HepG2 (cell line): ENCODE data around the gene MAPK12. TPM values are rescaled to one million over a fixed set of nuclear protein-coding genes. Genes with fewer than 3 reads are reported as not detected.

ENCODE experiments used
- BRF2 ChIP-seq: sonication (generic); formaldehyde crosslinking; IDR thresholded peaks from 2 replicates; pipeline ENCODE4 v1.8.1; 2022; ENCODE audit warnings: mild to moderate bottlenecking, missing genetic modification reagents
- CBFB ChIP-seq: sonication (generic); formaldehyde crosslinking; IDR thresholded peaks from 2 replicates; pipeline ENCODE4 v1.4.0; 2020; ENCODE audit warnings: missing genetic modification reagents
- CREM ChIP-seq, 2 experiments: sonication (generic) in 1 of 2; formaldehyde crosslinking in 1 of 2; IDR thresholded peaks; 2 replicates each; pipeline versions ENCODE4 v1.4.0 to v1.6.1; 2016 to 2020; ENCODE audit warnings: antibody characterized with exemption in 1 of 2, mild to moderate bottlenecking in 1 of 2, missing genetic modification reagents in 1 of 2
- FUBP1 ChIP-seq: sonication (generic); formaldehyde crosslinking; IDR thresholded peaks from 2 replicates; pipeline ENCODE4 v1.5.1; 2020; ENCODE audit warnings: missing genetic modification reagents, mild to moderate bottlenecking, borderline replicate concordance
- GFI1 ChIP-seq: sonication (generic); formaldehyde crosslinking; IDR thresholded peaks from 2 replicates; pipeline ENCODE4 v1.5.0; 2020; ENCODE audit warnings: missing genetic modification reagents, mild to moderate bottlenecking, borderline replicate concordance
- IKZF4 ChIP-seq: sonication (generic); formaldehyde crosslinking; IDR thresholded peaks from 2 replicates; pipeline ENCODE4 v1.5.1; 2020; ENCODE audit warnings: borderline replicate concordance, mild to moderate bottlenecking, low read depth, missing genetic modification reagents; ENCODE audit errors: not compliant biosample characterization
- KMT2B ChIP-seq: IDR thresholded peaks from 2 replicates; pipeline ENCODE4 v1.6.1; 2016; ENCODE audit warnings: missing genetic modification reagents, missing compliant biosample characterization
- MTA3 ChIP-seq: sonication (generic); formaldehyde crosslinking; IDR thresholded peaks from 2 replicates; pipeline ENCODE4 v1.4.0; 2020; ENCODE audit warnings: missing genetic modification reagents
- NFRKB ChIP-seq: fragments of 450-650 bp; IDR thresholded peaks from 2 replicates; pipeline ENCODE4 v1.6.1; 2017
- NONO ChIP-seq, 2 experiments: fragments of 450-650 bp in 1 of 2; sonication (generic) in 1 of 2; formaldehyde crosslinking in 1 of 2; IDR thresholded peaks in 1 of 2; conservative IDR thresholded peaks in 1 of 2; 2 replicates each; pipeline versions ENCODE4 v1.6.1 to v1.8.0; 2017 to 2022; ENCODE audit warnings: mild to moderate bottlenecking in 1 of 2, missing genetic modification reagents in 1 of 2, moderate library complexity in 1 of 2
- PAF1 ChIP-seq: IDR thresholded peaks from 2 replicates; pipeline ENCODE4 v1.6.1; 2016; ENCODE audit warnings: missing genetic modification reagents, missing compliant biosample characterization
- SATB2 ChIP-seq: sonication (generic); formaldehyde crosslinking; IDR thresholded peaks from 2 replicates; pipeline ENCODE4 v1.5.0; 2020; ENCODE audit warnings: missing genetic modification reagents
- TMF1 ChIP-seq: sonication (generic); formaldehyde crosslinking; IDR thresholded peaks from 2 replicates; pipeline ENCODE4 v1.8.1; 2022; ENCODE audit warnings: low read depth, missing genetic modification reagents
- TSC22D2 ChIP-seq: sonication (generic); formaldehyde crosslinking; IDR thresholded peaks from 2 replicates; pipeline ENCODE4 v1.5.1; 2020; ENCODE audit warnings: missing genetic modification reagents, mild to moderate bottlenecking, borderline replicate concordance
- ZBTB20 ChIP-seq: sonication (generic); formaldehyde crosslinking; IDR thresholded peaks from 2 replicates; pipeline ENCODE4 v1.8.1; 2023; ENCODE audit warnings: missing genetic modification reagents, low read depth, mild to moderate bottlenecking, borderline replicate concordance
- ZBTB34 ChIP-seq: sonication (generic); formaldehyde crosslinking; IDR thresholded peaks from 2 replicates; pipeline ENCODE4 v1.8.0; 2022; ENCODE audit warnings: mild to moderate bottlenecking, missing genetic modification reagents
- ZMYM3 ChIP-seq: sonication (generic); formaldehyde crosslinking; IDR thresholded peaks from 2 replicates; pipeline ENCODE4 v1.5.1; 2020; ENCODE audit warnings: mild to moderate bottlenecking, missing genetic modification reagents
- ZNF317 ChIP-seq: sonication (generic); formaldehyde crosslinking; IDR thresholded peaks from 2 replicates; pipeline ENCODE4 v1.5.0; 2020; ENCODE audit warnings: mild to moderate bottlenecking, missing genetic modification reagents
- ZNF607 ChIP-seq: sonication (generic); formaldehyde crosslinking; IDR thresholded peaks from 2 replicates; pipeline ENCODE4 v1.5.1; 2020; ENCODE audit warnings: missing genetic modification reagents, mild to moderate bottlenecking, borderline replicate concordance
- ZNF687 ChIP-seq: sonication (generic); formaldehyde crosslinking; IDR thresholded peaks from 2 replicates; pipeline ENCODE4 v1.5.1; 2020; ENCODE audit warnings: mild to moderate bottlenecking, missing genetic modification reagents, moderate library complexity
- polyA plus RNA-seq, 8 experiments: library from polyadenylated mRNA; depleted of rRNA in 3 of 8; stranded (reverse) in 7 of 8; unstranded in 1 of 8; fragments of >200 nt; fragmentation: Illumina TruSeq in 4 of 8; extraction: Trizol in 4 of 8; gene quantifications; 2 replicates each; pipeline versions ENCODE4 v1.2.1 to v1.2.3, GENCODE V29; 2011 to 2016; ENCODE audit warnings: low read depth in 4 of 8, missing spikeins in 1 of 8, mixed read lengths in 1 of 8; ENCODE audit not compliant: insufficient read depth in 1 of 8
- total RNA-seq, 5 experiments: library from RNA; depleted of rRNA; stranded (reverse); fragments of >200 nt; fragmentation: Illumina TruSeq; extraction: Trizol; gene quantifications; 2 replicates each; pipeline ENCODE4 v1.2.3, GENCODE V29; 2016; ENCODE audit warnings: low read depth in 1 of 5

Gene MAPK12
- total and polyA plus RNA-seq, 2 of the 13 experiments (the other 11 are each of a cell fraction or from before 2014, with no cell fraction given), result 22.2 to 23.3 TPM

DNA sequence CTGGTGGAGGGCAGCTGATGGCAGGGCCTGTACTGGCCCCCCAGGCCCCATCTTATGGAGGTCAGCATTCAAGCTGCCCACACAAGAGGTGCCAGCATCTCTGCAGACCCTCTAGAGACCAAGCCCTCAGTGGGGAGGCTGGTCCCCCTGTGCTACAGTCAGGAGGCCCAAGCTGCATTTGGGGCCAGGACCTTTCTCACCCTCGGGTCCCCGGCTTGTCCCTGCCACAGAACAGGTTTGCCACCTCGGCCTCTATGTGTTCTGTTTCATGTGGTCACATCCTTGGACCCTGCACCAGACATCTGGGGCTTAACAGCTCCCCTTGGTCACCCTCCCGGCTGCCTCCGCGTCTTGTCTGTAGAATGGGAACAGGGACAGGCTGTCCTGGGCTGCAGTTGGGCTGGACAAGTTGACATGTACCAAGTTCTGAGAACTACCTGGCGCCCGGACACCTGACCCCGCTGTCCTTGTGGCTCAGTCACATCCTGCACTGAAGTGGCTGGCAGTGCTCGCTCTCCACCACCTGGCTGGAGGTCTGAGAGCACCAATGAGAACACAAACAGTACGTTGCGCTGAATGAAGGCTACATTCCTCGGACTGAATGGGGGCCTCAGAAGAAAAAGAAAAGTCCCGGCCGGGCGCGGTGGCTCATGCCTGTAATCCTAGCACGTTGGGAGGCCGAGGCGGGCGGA, 48.7 kb upstream of the MAPK12 start (continued):
- TF ChIP-seq ZNF687, result peak; percentile 51; the same call in 1 of the 2 replicates
- no peak for TF ChIP-seq ZNF317 (CRISPR knock-in tag)
- TF ChIP-seq ZBTB34 (CRISPR knock-in tag), result no peak
- TF ChIP-seq PAF1 (CRISPR knock-in tag), result no peak
- no peak for TF ChIP-seq IKZF4 (CRISPR knock-in tag)
- TF ChIP-seq NFRKB, result no peak
- TF ChIP-seq BRF2 (CRISPR knock-in tag), result no peak
- TF ChIP-seq SATB2 (CRISPR knock-in tag), result no peak
- no peak for TF ChIP-seq CREM (IDR thresholded peaks at IDR 0.05)
- no peak for TF ChIP-seq CREM (CRISPR knock-in tag; IDR thresholded peaks at IDR 0.05)
- TF ChIP-seq ZBTB20, result no peak
- no peak for TF ChIP-seq MTA3
- TF ChIP-seq NONO (IDR thresholded peaks at IDR 0.05), result no peak
- no peak for TF ChIP-seq NONO (CRISPR knock-in tag; conservative IDR thresholded peaks at IDR 0.05)
- TF ChIP-seq TSC22D2, result no peak
- TF ChIP-seq FUBP1 (CRISPR knock-in tag), result no peak
- TF ChIP-seq ZNF607 (CRISPR knock-in tag), result no peak
- TF ChIP-seq KMT2B, result no peak
- peak; percentile 91 for TF ChIP-seq ZMYM3 (CRISPR knock-in tag)
- TF ChIP-seq TMF1 (CRISPR knock-in tag), result no peak
- TF ChIP-seq CBFB (CRISPR knock-in tag), result no peak
- TF ChIP-seq GFI1, result no peak
